IMR-90 (cell line): Measurements from ENCODE around the gene AGO3. TPM values are rescaled to one million over a fixed set of nuclear protein-coding genes. Genes with fewer than 3 reads are reported as not detected.

Experiments
- ATAC-seq: fragments of 200-7000 bp; cut with Tn5 transposase; 2 replicates; pipeline ENCODE4 v1.9.1; 2020; ENCODE audit warnings: low read depth, mild to moderate bottlenecking, moderate library complexity
- BruUV-seq: library from RNA; stranded (reverse); fragments of 400-500 nt; replicated peaks from 2 replicates; lab custom pipeline; 2021; lab: Mats Ljungman, UMichigan
- CTCF ChIA-PET: fragments of 300-600 bp; formaldehyde crosslinking; extraction: SDS; loops from one replicate; lab custom pipeline; 2021; ENCODE audit warnings: antibody characterized with exemption; lab: Yijun Ruan, JAX
- POLR2A ChIA-PET: fragments of 300-600 bp; sonication (Branson Sonifier 250); formaldehyde crosslinking; loops from one replicate; lab custom pipeline; 2022; ENCODE audit warnings: antibody characterized with exemption; ENCODE audit not compliant: unreplicated experiment; lab: Charles Lee
- DNase-seq: peaks from one replicate; pipeline ENCODE4 v3.0.0; 2013
- H2AFZ ChIP-seq: replicated peaks from 2 replicates; pipeline ENCODE3; 2013; ENCODE audit warnings: low read length, mild to moderate bottlenecking; ENCODE audit not compliant: poor library complexity
- H2AK5ac ChIP-seq: 2 replicates; pipeline ENCODE4 v1.6.1; 2013; ENCODE audit warnings: low read depth, low read length, inconsistent platforms
- H2AK9ac ChIP-seq: replicated peaks from 2 replicates; pipeline ENCODE3; 2013; ENCODE audit warnings: mild to moderate bottlenecking, low read depth, low read length, moderate library complexity; ENCODE audit not compliant: poor library complexity
- H2BK120ac ChIP-seq: 2 replicates; pipeline ENCODE4 v1.6.1; 2013; ENCODE audit warnings: low read depth, low read length, inconsistent platforms
- H2BK15ac ChIP-seq: 3 replicates; pipeline ENCODE4 v1.6.1; 2013; ENCODE audit warnings: low read depth, low read length, inconsistent platforms
- H2BK20ac ChIP-seq: 2 replicates; pipeline ENCODE4 v1.6.1; 2013; ENCODE audit warnings: low read depth, mild to moderate bottlenecking, inconsistent platforms, low read length, moderate library complexity
- H2BK5ac ChIP-seq: 2 replicates; pipeline ENCODE4 v1.6.1; 2013; ENCODE audit warnings: mild to moderate bottlenecking, low read depth, low read length, inconsistent platforms; ENCODE audit not compliant: poor library complexity, severe bottlenecking
- H3K14ac ChIP-seq: replicated peaks from 2 replicates; pipeline ENCODE4 v1.6.1; 2013; ENCODE audit warnings: low read depth, low read length, inconsistent platforms
- H3K18ac ChIP-seq: 2 replicates; pipeline ENCODE4 v1.6.1; 2013; ENCODE audit warnings: low read depth, low read length, control low read depth
- H3K23ac ChIP-seq: 2 replicates; pipeline ENCODE4 v1.6.1; 2013; ENCODE audit warnings: low read depth, low read length, inconsistent platforms
- H3K27ac ChIP-seq: 2 replicates; pipeline ENCODE4 v1.5.1; 2013; ENCODE audit warnings: mild to moderate bottlenecking, control low read depth, low read length; ENCODE audit not compliant: insufficient read depth
- H3K27me3 ChIP-seq: 2 replicates; pipeline ENCODE4 v1.6.1; 2013; ENCODE audit warnings: low read length; ENCODE audit not compliant: control insufficient read depth, insufficient read depth
- H3K36me3 ChIP-seq: 2 replicates; pipeline ENCODE4 v1.6.1; 2013; ENCODE audit warnings: low read length, mixed read lengths; ENCODE audit not compliant: control insufficient read depth, insufficient read depth
- H3K4ac ChIP-seq: 2 replicates; pipeline ENCODE4 v1.6.1; 2013; ENCODE audit warnings: low read depth, low read length, inconsistent platforms
- H3K4me1 ChIP-seq: 2 replicates; pipeline ENCODE4 v1.6.1; 2013; ENCODE audit warnings: low read length, mixed read lengths; ENCODE audit not compliant: control insufficient read depth, insufficient read depth
- H3K4me2 ChIP-seq: 2 replicates; pipeline ENCODE4 v1.6.1; 2013; ENCODE audit warnings: low read depth, mild to moderate bottlenecking, control low read depth, low read length, moderate library complexity
- H3K4me3 ChIP-seq: 2 replicates; pipeline ENCODE4 v1.5.1; 2013; ENCODE audit warnings: low read depth, mild to moderate bottlenecking, control low read depth, low read length, moderate library complexity; ENCODE audit not compliant: insufficient read depth
- H3K56ac ChIP-seq: 2 replicates; pipeline ENCODE4 v1.6.1; 2013; ENCODE audit warnings: low read length, inconsistent platforms; ENCODE audit not compliant: insufficient read depth; ENCODE audit errors: extremely low read depth
- H3K79me1 ChIP-seq, 2 experiments: 2 replicates each; pipeline ENCODE4 v1.6.1; 2013; ENCODE audit warnings: low read length in 2 of 2, inconsistent platforms in 1 of 2, low read depth in 1 of 2
- H3K9ac ChIP-seq: 2 replicates; pipeline ENCODE4 v1.6.1; 2013; ENCODE audit warnings: low read depth, low read length, control low read depth
- H3K9me1 ChIP-seq: 2 replicates; pipeline ENCODE4 v1.6.1; 2013; ENCODE audit warnings: low read length, inconsistent platforms; ENCODE audit not compliant: insufficient read depth
- H3K9me3 ChIP-seq: 2 replicates; pipeline ENCODE4 v1.6.1; 2013; ENCODE audit warnings: low read length; ENCODE audit not compliant: control insufficient read depth, insufficient read depth
- H4K20me1 ChIP-seq: 2 replicates; pipeline ENCODE4 v1.6.1; 2013; ENCODE audit warnings: low read length, inconsistent platforms; ENCODE audit not compliant: insufficient read depth
- H4K5ac ChIP-seq: 2 replicates; pipeline ENCODE4 v1.6.1; 2013; ENCODE audit warnings: mild to moderate bottlenecking, low read depth, low read length, control low read depth
- H4K8ac ChIP-seq, 2 experiments: 2 replicates each; pipeline ENCODE4 v1.6.1; 2013; ENCODE audit warnings: low read depth in 2 of 2, low read length in 2 of 2, control low read depth in 1 of 2, inconsistent platforms in 1 of 2
- H4K91ac ChIP-seq: 2 replicates; pipeline ENCODE4 v1.6.1; 2013; ENCODE audit warnings: low read depth, low read length, inconsistent platforms; ENCODE audit not compliant: insufficient read depth
- BHLHE40 ChIP-seq: fragments of 150-350 bp; IDR thresholded peaks from 2 replicates; pipeline ENCODE4 v1.6.1; 2016; ENCODE audit warnings: mild to moderate bottlenecking, low read depth, low read length
- CEBPB ChIP-seq: IDR thresholded peaks from 2 replicates; pipeline ENCODE4 v1.6.1; 2012; ENCODE audit warnings: low read depth, low read length, improper control_type of control experiment
- CHD1 ChIP-seq: IDR thresholded peaks from 2 replicates; pipeline ENCODE4 v1.6.1; 2012; ENCODE audit warnings: low read depth, low read length, improper control_type of control experiment
- CTCF ChIP-seq: conservative IDR thresholded peaks from 2 replicates; pipeline ENCODE4 v1.5.1; 2012; ENCODE audit warnings: mild to moderate bottlenecking, low read depth, low read length, improper control_type of control experiment
- FOS ChIP-seq: fragments of 150-350 bp; IDR thresholded peaks from 2 replicates; pipeline ENCODE4 v1.6.1; 2016; ENCODE audit warnings: low read depth, low read length
- MAFK ChIP-seq: IDR thresholded peaks from 2 replicates; pipeline ENCODE4 v1.6.1; 2012; ENCODE audit warnings: low read depth, low read length, improper control_type of control experiment
- RAD21 ChIP-seq: IDR thresholded peaks from 2 replicates; pipeline ENCODE4 v1.6.1; 2012; ENCODE audit warnings: low read length, improper control_type of control experiment
- RFX5 ChIP-seq: IDR thresholded peaks from 2 replicates; pipeline ENCODE4 v1.8.0; 2012; ENCODE audit warnings: low read depth, mild to moderate bottlenecking, low read length, moderate library complexity
- WGBS, 2 experiments: methylation state at CpG; one replicate each; pipeline versions ENCODE4 v1.1.5 to v1.1.7; 2013; ENCODE audit warnings: missing lambda C conversion rate in 2 of 2; ENCODE audit not compliant: insufficient read length in 1 of 2; ENCODE audit errors: extremely low coverage in 2 of 2; 5-methylcytosine and 5-hydroxymethylcytosine counted together
- dilution Hi-C: fragments of 300-500 bp; cut with HindIII; formaldehyde crosslinking; loops from one replicate; pipeline ENCODE4 v1.14.3; 2018; ENCODE audit warnings: low sequenced_read_pairs; ENCODE audit not compliant: unreplicated experiment
- in situ Hi-C: fragments of 300-500 bp; cut with MboI; formaldehyde crosslinking; loops from 3 replicates; pipeline ENCODE4 v1.14.3; 2019; ENCODE audit warnings: low sequenced_read_pairs, inconsistent platforms, mixed read lengths
- intact Hi-C: fragments of 100-400 bp; cut with micrococcal nuclease; formaldehyde crosslinking; loops from 2 replicates; pipeline ENCODE4 v1.10.0; 2022
- polyA plus RNA-seq, 3 experiments: library from polyadenylated mRNA; depleted of rRNA; stranded (reverse); fragments of >200 nt; gene quantifications; 2 replicates each; pipeline ENCODE4 v1.2.3, GENCODE V29; 2012; ENCODE audit warnings: low replicate concordance in 1 of 3
- total RNA-seq: library from RNA; depleted of rRNA; stranded (reverse); fragments of >200 nt; gene quantifications from 2 replicates; pipeline ENCODE4 v1.2.3, GENCODE V29; 2012

Gene AGO3
- total and polyA plus RNA-seq, 2 of the 4 experiments (the other 2 are of a cell fraction) = 8.9 to 25.6 TPM

DNA sequence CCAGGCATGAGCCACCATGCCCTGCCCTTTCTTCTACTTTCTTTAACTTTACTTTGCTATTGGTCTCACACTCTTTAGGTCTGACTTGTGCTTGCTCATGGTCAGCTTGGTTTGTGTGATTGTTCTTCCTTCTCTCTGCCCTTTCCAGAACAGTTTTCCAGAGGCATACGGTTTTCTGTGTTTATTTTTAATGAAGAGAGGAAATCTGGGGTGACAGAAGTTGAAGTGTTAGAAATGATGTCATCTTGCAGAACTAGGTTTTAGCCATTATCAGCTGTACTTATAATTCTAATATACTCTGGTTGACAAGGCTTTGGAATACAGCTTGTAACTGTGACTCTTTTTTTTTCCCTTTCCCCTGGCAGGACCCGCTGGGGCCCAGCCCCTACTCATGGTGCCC is 14.4 kb downstream of the AGO3 start:
- Histone ChIP-seq H3K4ac (no peak overlapping the region), H3K9me1 (peaks cover 3% of the 10 kb centered on the region), H4K8ac (no peak overlapping the region), H3K27ac (no peak overlapping the region), H4K20me1 (peaks cover 9% of the 10 kb centered on the region), H2BK120ac (no peak overlapping the region), H2BK15ac (no peak overlapping the region), H3K4me2 (no peak overlapping the region; the same call in 1 of the 2 replicates), H3K4me1 (peaks cover 8% of the 10 kb centered on the region), H3K27me3 (no peaks in the 10 kb centered on the region), H3K9me3 (no peaks in the 10 kb centered on the region), H3K4me3 (no peak overlapping the region), H2BK5ac (no peak overlapping the region), H3K9ac (no peak overlapping the region), H2AK9ac (no peak overlapping the region), H3K79me1 (peaks cover 20 to 50% of the 10 kb centered on the region in 2 experiments), H2AFZ (no peak overlapping the region), H2AK5ac (no peak overlapping the region), H4K5ac (no peak overlapping the region), H4K91ac (no peak overlapping the region), H3K18ac (no peak overlapping the region), H3K36me3 (peaks cover 2% of the 10 kb centered on the region; the same call in 1 of the 2 replicates), H2BK20ac (no peak overlapping the region), H3K23ac (no peak overlapping the region), H3K56ac (no peak overlapping the region), H3K14ac (peak overlapping the region; percentile 52; the same call in 1 of the 2 replicates)
- in situ Hi-C loops (no loop called here), dilution Hi-C loops (no loop called here), intact Hi-C loops (no loop called here)
- POLR2A ChIA-PET = no interaction called here
- TF ChIP-seq RAD21 (no peak), CHD1 (no peak), CEBPB (no peak), MAFK (no peak), BHLHE40 (no peak), FOS (no peak), CTCF (no peak), RFX5 (no peak)
- WGBS, 2 experiments = 100% methylated on average over 1 of the region's 2 CpGs; no CpG with 5 or more reads in 1 of the 2 experiments
- no TSS peak for BruUV-seq
- no peak for DNase-seq
- CTCF ChIA-PET = no interaction called here
- ATAC-seq = peak; percentile 24; the same call in 1 of the 2 replicates
